Skeletal muscle satellite cell (primary cell): ENCODE results near the gene MYO3B.

ENCODE experiments used
- H3K27me3 ChIP-seq: 2 replicates; pipeline ENCODE4 v1.7.0; 2013; ENCODE audit warnings: low read length; ENCODE audit not compliant: control insufficient read depth, insufficient read depth
- H3K36me3 ChIP-seq: 2 replicates; pipeline ENCODE4 v1.7.0; 2013; ENCODE audit warnings: mild to moderate bottlenecking, control low read depth, low read length; ENCODE audit not compliant: insufficient read depth
- H3K4me1 ChIP-seq: 2 replicates; pipeline ENCODE4 v1.7.0; 2013; ENCODE audit warnings: low read length; ENCODE audit not compliant: control insufficient read depth, insufficient read depth
- H3K4me2 ChIP-seq: 2 replicates; pipeline ENCODE4 v1.7.0; 2013; ENCODE audit warnings: mild to moderate bottlenecking, low read length
- H3K4me3 ChIP-seq: 2 replicates; pipeline ENCODE4 v1.7.0; 2013; ENCODE audit warnings: low read length
- H3K9ac ChIP-seq: 2 replicates; pipeline ENCODE4 v1.7.0; 2013; ENCODE audit warnings: mild to moderate bottlenecking, low read depth, low read length, moderate library complexity
- H3K9me3 ChIP-seq: replicated peaks from 2 replicates; pipeline ENCODE4 v1.7.0; 2013; ENCODE audit warnings: mild to moderate bottlenecking, control low read depth, low read length

MYO3B gene

GRCh38 chr2:170394641-170395387 is 216.9 kb downstream of the MYO3B start:
- H3K9ac ChIP-seq: no peak overlapping the region
- H3K36me3 ChIP-seq: no peaks in the 10 kb centered on the region
- H3K27me3 ChIP-seq: peaks cover 52% of the 10 kb centered on the region
- no peaks in the 10 kb centered on the region for H3K4me1 ChIP-seq
- H3K9me3 ChIP-seq: no peaks in the 10 kb centered on the region
- no peak overlapping the region for H3K4me3 ChIP-seq
- H3K4me2 ChIP-seq: no peak overlapping the region

GRCh38 chr2:170396799-170397459 is 219.0 kb downstream of the MYO3B start:
- H3K9ac ChIP-seq: no peak overlapping the region
- no peak overlapping the region for H3K4me2 ChIP-seq
- H3K4me1 ChIP-seq: no peaks in the 10 kb centered on the region

GRCh38 chr2:170401187-170401586 is 223.2 kb downstream of the MYO3B start:
- Histone ChIP-seq H3K9ac (no peak overlapping the region), H3K27me3 (peaks cover 52% of the 10 kb centered on the region), H3K4me3 (no peak overlapping the region), H3K9me3 (no peaks in the 10 kb centered on the region), H3K4me2 (no peak overlapping the region), H3K4me1 (no peaks in the 10 kb centered on the region), H3K36me3 (no peaks in the 10 kb centered on the region)

More at GRCh38 chr2:170396799-170397459, 219.0 kb downstream of the MYO3B start:
- no peaks in the 10 kb centered on the region for H3K36me3 ChIP-seq
- peaks cover 51% of the 10 kb centered on the region for H3K27me3 ChIP-seq
- no peak overlapping the region for H3K4me3 ChIP-seq
- no peaks in the 10 kb centered on the region for H3K9me3 ChIP-seq

GRCh38 chr2:170404846-170405245 is 226.9 kb downstream of the MYO3B start:
- Histone ChIP-seq H3K4me3 (no peak overlapping the region), H3K9me3 (no peaks in the 10 kb centered on the region), H3K27me3 (peaks cover 57% of the 10 kb centered on the region), H3K4me2 (no peak overlapping the region), H3K9ac (no peak overlapping the region), H3K4me1 (no peaks in the 10 kb centered on the region), H3K36me3 (no peaks in the 10 kb centered on the region)

GRCh38 chr2:170405326-170405725 is 227.4 kb downstream of the MYO3B start:
- Histone ChIP-seq H3K4me1 (no peaks in the 10 kb centered on the region), H3K27me3 (peaks cover 55% of the 10 kb centered on the region), H3K4me2 (no peak overlapping the region), H3K4me3 (no peak overlapping the region), H3K36me3 (no peaks in the 10 kb centered on the region), H3K9ac (no peak overlapping the region), H3K9me3 (no peaks in the 10 kb centered on the region)

GRCh38 chr2:170408461-170409163 is 230.7 kb downstream of the MYO3B start:
- Histone ChIP-seq H3K4me1 (no peaks in the 10 kb centered on the region), H3K4me3 (no peak overlapping the region), H3K9ac (no peak overlapping the region), H3K36me3 (no peaks in the 10 kb centered on the region), H3K4me2 (no peak overlapping the region), H3K27me3 (peaks cover 49% of the 10 kb centered on the region), H3K9me3 (no peaks in the 10 kb centered on the region)

- H3K9me3 ChIP-seq: no peaks in the 10 kb centered on the region
- H3K9ac ChIP-seq: no peak overlapping the region
- peaks cover 44% of the 10 kb centered on the region for H3K27me3 ChIP-seq
- H3K36me3 ChIP-seq: no peaks in the 10 kb centered on the region
- H3K4me3 ChIP-seq: no peak overlapping the region
- H3K4me2 ChIP-seq: peak overlapping the region; percentile 58
- no peaks in the 10 kb centered on the region for H3K4me1 ChIP-seq
These were observed 231.2 kb downstream of the MYO3B start for GRCh38 chr2:170409164-170409535.

- Histone ChIP-seq H3K27me3 (peaks cover 28% of the 10 kb centered on the region), H3K4me3 (no peak overlapping the region), H3K4me2 (no peak overlapping the region), H3K9me3 (no peaks in the 10 kb centered on the region), H3K36me3 (no peaks in the 10 kb centered on the region), H3K4me1 (no peaks in the 10 kb centered on the region), H3K9ac (no peak overlapping the region)
These were observed 233.7 kb downstream of the MYO3B start for GRCh38 chr2:170411660-170412059.

GRCh38 chr2:170420961-170421687 is 243.2 kb downstream of the MYO3B start:
- Histone ChIP-seq H3K36me3 (no peaks in the 10 kb centered on the region), H3K4me1 (peaks cover 3% of the 10 kb centered on the region), H3K9ac (no peak overlapping the region), H3K4me2 (no peak overlapping the region), H3K9me3 (no peaks in the 10 kb centered on the region), H3K27me3 (peaks cover 38% of the 10 kb centered on the region), H3K4me3 (no peak overlapping the region)

GRCh38 chr2:170423919-170424318 is 246.0 kb downstream of the MYO3B start:
- Histone ChIP-seq H3K4me1 (peaks cover 3% of the 10 kb centered on the region), H3K4me3 (no peak overlapping the region), H3K4me2 (no peak overlapping the region), H3K9ac (no peak overlapping the region), H3K36me3 (no peaks in the 10 kb centered on the region), H3K9me3 (no peaks in the 10 kb centered on the region), H3K27me3 (peaks cover 37% of the 10 kb centered on the region)

GRCh38 chr2:170425281-170425751 is 247.4 kb downstream of the MYO3B start:
- H3K9ac ChIP-seq: no peak overlapping the region
- peaks cover 27% of the 10 kb centered on the region for H3K27me3 ChIP-seq
- H3K4me1 ChIP-seq: peaks cover 3% of the 10 kb centered on the region
- H3K4me2 ChIP-seq: no peak overlapping the region
- no peaks in the 10 kb centered on the region for H3K36me3 ChIP-seq
- no peaks in the 10 kb centered on the region for H3K9me3 ChIP-seq
- H3K4me3 ChIP-seq: no peak overlapping the region
